ENCODE measurements around the gene MAD1L1.

The MAD1L1 gene

GRCh38 chr7:2010551-2011265 lies 222.0 kb downstream of the MAD1L1 start:
- Histone ChIP-seq H3K27ac (ENCODE audit: insufficient read depth, low read length, poor library complexity, severe bottlenecking) (no peak overlapping the region), H3K36me3 (ENCODE audit: control insufficient read depth, insufficient read depth, low read length) (no peaks in the 10 kb centered on the region), H3K9me3 (ENCODE audit: control insufficient read depth, low read length) (no peaks in the 10 kb centered on the region), H3K27me3 (replicated peaks; ENCODE audit: control insufficient read depth, insufficient read depth, low read length, poor library complexity, severe bottlenecking) (no peaks in the 10 kb centered on the region), H3K4me1 (ENCODE audit: control insufficient read depth, insufficient read depth, low read length, poor library complexity, severe bottlenecking) (no peaks in the 10 kb centered on the region), H3K4me3 (ENCODE audit: insufficient read depth, low read depth, low read length, poor library complexity, severe bottlenecking) (no peak overlapping the region)
- no peak for DNase-seq

- DNase-seq: no peak
- no peaks in the 10 kb centered on the region for H3K9me3 ChIP-seq (ENCODE audit: control insufficient read depth, low read length)
- H3K27ac ChIP-seq (ENCODE audit: insufficient read depth, low read length, poor library complexity, severe bottlenecking): no peak overlapping the region
Observed at GRCh38 chr7:2010101-2010500, 222.6 kb downstream of the MAD1L1 start.

GRCh38 chr7:2009541-2010001 lies 223.2 kb downstream of the MAD1L1 start:
- no peak overlapping the region for H3K27ac ChIP-seq (ENCODE audit: insufficient read depth, low read length, poor library complexity, severe bottlenecking)
- H3K4me1 ChIP-seq (ENCODE audit: control insufficient read depth, insufficient read depth, low read length, poor library complexity, severe bottlenecking): no peaks in the 10 kb centered on the region
- no peaks in the 10 kb centered on the region for H3K36me3 ChIP-seq (ENCODE audit: control insufficient read depth, insufficient read depth, low read length)
- H3K4me3 ChIP-seq (ENCODE audit: insufficient read depth, low read depth, low read length, poor library complexity, severe bottlenecking): no peak overlapping the region
- no peak for DNase-seq
- no peaks in the 10 kb centered on the region for H3K9me3 ChIP-seq (ENCODE audit: control insufficient read depth, low read length)
- H3K27me3 ChIP-seq (replicated peaks; ENCODE audit: control insufficient read depth, insufficient read depth, low read length, poor library complexity, severe bottlenecking): no peaks in the 10 kb centered on the region

More at GRCh38 chr7:2010101-2010500, 222.6 kb downstream of the MAD1L1 start:
- Histone ChIP-seq H3K4me3 (ENCODE audit: insufficient read depth, low read depth, low read length, poor library complexity, severe bottlenecking) (no peak overlapping the region), H3K27me3 (replicated peaks; ENCODE audit: control insufficient read depth, insufficient read depth, low read length, poor library complexity, severe bottlenecking) (no peaks in the 10 kb centered on the region), H3K36me3 (ENCODE audit: control insufficient read depth, insufficient read depth, low read length) (no peaks in the 10 kb centered on the region), H3K4me1 (ENCODE audit: control insufficient read depth, insufficient read depth, low read length, poor library complexity, severe bottlenecking) (no peaks in the 10 kb centered on the region)

GRCh38 chr7:2008936-2009540 lies 223.7 kb downstream of the MAD1L1 start:
- H3K9me3 ChIP-seq (ENCODE audit: control insufficient read depth, low read length): no peaks in the 10 kb centered on the region
- DNase-seq: no peak
- H3K27me3 ChIP-seq (replicated peaks; ENCODE audit: control insufficient read depth, insufficient read depth, low read length, poor library complexity, severe bottlenecking): no peaks in the 10 kb centered on the region
- H3K4me3 ChIP-seq (ENCODE audit: insufficient read depth, low read depth, low read length, poor library complexity, severe bottlenecking): no peak overlapping the region
- H3K4me1 ChIP-seq (ENCODE audit: control insufficient read depth, insufficient read depth, low read length, poor library complexity, severe bottlenecking): no peaks in the 10 kb centered on the region
- no peaks in the 10 kb centered on the region for H3K36me3 ChIP-seq (ENCODE audit: control insufficient read depth, insufficient read depth, low read length)
- H3K27ac ChIP-seq (ENCODE audit: insufficient read depth, low read length, poor library complexity, severe bottlenecking): no peak overlapping the region

GRCh38 chr7:2008101-2008935 lies 224.4 kb downstream of the MAD1L1 start:
- H3K36me3 ChIP-seq (ENCODE audit: control insufficient read depth, insufficient read depth, low read length): no peaks in the 10 kb centered on the region
- H3K9me3 ChIP-seq (ENCODE audit: control insufficient read depth, low read length): no peaks in the 10 kb centered on the region
- H3K27ac ChIP-seq (ENCODE audit: insufficient read depth, low read length, poor library complexity, severe bottlenecking): no peak overlapping the region
- no peak overlapping the region for H3K4me3 ChIP-seq (ENCODE audit: insufficient read depth, low read depth, low read length, poor library complexity, severe bottlenecking)
- no peak for DNase-seq
- H3K27me3 ChIP-seq (replicated peaks; ENCODE audit: control insufficient read depth, insufficient read depth, low read length, poor library complexity, severe bottlenecking): no peaks in the 10 kb centered on the region
- no peaks in the 10 kb centered on the region for H3K4me1 ChIP-seq (ENCODE audit: control insufficient read depth, insufficient read depth, low read length, poor library complexity, severe bottlenecking)

- DNase-seq: no peak
- no peaks in the 10 kb centered on the region for H3K9me3 ChIP-seq (ENCODE audit: control insufficient read depth, low read length)
- no peaks in the 10 kb centered on the region for H3K27me3 ChIP-seq (replicated peaks; ENCODE audit: control insufficient read depth, insufficient read depth, low read length, poor library complexity, severe bottlenecking)
- H3K36me3 ChIP-seq (ENCODE audit: control insufficient read depth, insufficient read depth, low read length): no peaks in the 10 kb centered on the region
- no peaks in the 10 kb centered on the region for H3K4me1 ChIP-seq (ENCODE audit: control insufficient read depth, insufficient read depth, low read length, poor library complexity, severe bottlenecking)
- H3K4me3 ChIP-seq (ENCODE audit: insufficient read depth, low read depth, low read length, poor library complexity, severe bottlenecking): no peak overlapping the region
- no peak overlapping the region for H3K27ac ChIP-seq (ENCODE audit: insufficient read depth, low read length, poor library complexity, severe bottlenecking)
Observed at GRCh38 chr7:2007551-2007950, 225.2 kb downstream of the MAD1L1 start.

- no peaks in the 10 kb centered on the region for H3K27me3 ChIP-seq (replicated peaks; ENCODE audit: control insufficient read depth, insufficient read depth, low read length, poor library complexity, severe bottlenecking)
- no peaks in the 10 kb centered on the region for H3K9me3 ChIP-seq (ENCODE audit: control insufficient read depth, low read length)
- H3K27ac ChIP-seq (ENCODE audit: insufficient read depth, low read length, poor library complexity, severe bottlenecking): no peak overlapping the region
- no peaks in the 10 kb centered on the region for H3K4me1 ChIP-seq (ENCODE audit: control insufficient read depth, insufficient read depth, low read length, poor library complexity, severe bottlenecking)
- H3K4me3 ChIP-seq (ENCODE audit: insufficient read depth, low read depth, low read length, poor library complexity, severe bottlenecking): no peak overlapping the region
- no peaks in the 10 kb centered on the region for H3K36me3 ChIP-seq (ENCODE audit: control insufficient read depth, insufficient read depth, low read length)
- no peak for DNase-seq
Observed at GRCh38 chr7:2006921-2007381, 225.8 kb downstream of the MAD1L1 start.

GRCh38 chr7:2006231-2006771 lies 226.4 kb downstream of the MAD1L1 start:
- Histone ChIP-seq H3K36me3 (ENCODE audit: control insufficient read depth, insufficient read depth, low read length) (no peaks in the 10 kb centered on the region), H3K4me3 (ENCODE audit: insufficient read depth, low read depth, low read length, poor library complexity, severe bottlenecking) (no peak overlapping the region), H3K4me1 (ENCODE audit: control insufficient read depth, insufficient read depth, low read length, poor library complexity, severe bottlenecking) (no peaks in the 10 kb centered on the region), H3K9me3 (ENCODE audit: control insufficient read depth, low read length) (no peaks in the 10 kb centered on the region), H3K27ac (ENCODE audit: insufficient read depth, low read length, poor library complexity, severe bottlenecking) (no peak overlapping the region), H3K27me3 (replicated peaks; ENCODE audit: control insufficient read depth, insufficient read depth, low read length, poor library complexity, severe bottlenecking) (no peaks in the 10 kb centered on the region)
- no peak for DNase-seq

- Histone ChIP-seq H3K36me3 (ENCODE audit: control insufficient read depth, insufficient read depth, low read length) (no peaks in the 10 kb centered on the region), H3K27me3 (replicated peaks; ENCODE audit: control insufficient read depth, insufficient read depth, low read length, poor library complexity, severe bottlenecking) (no peaks in the 10 kb centered on the region), H3K4me1 (ENCODE audit: control insufficient read depth, insufficient read depth, low read length, poor library complexity, severe bottlenecking) (no peaks in the 10 kb centered on the region), H3K4me3 (ENCODE audit: insufficient read depth, low read depth, low read length, poor library complexity, severe bottlenecking) (no peak overlapping the region), H3K27ac (ENCODE audit: insufficient read depth, low read length, poor library complexity, severe bottlenecking) (no peak overlapping the region), H3K9me3 (ENCODE audit: control insufficient read depth, low read length) (no peaks in the 10 kb centered on the region)
- DNase-seq: no peak
Observed at GRCh38 chr7:2005786-2006185, 227.0 kb downstream of the MAD1L1 start.

Measured in effector memory CD4-positive, alpha-beta T cell (primary cell).